ENCODE results near the gene SYCP2.

Gene SYCP2

DNA sequence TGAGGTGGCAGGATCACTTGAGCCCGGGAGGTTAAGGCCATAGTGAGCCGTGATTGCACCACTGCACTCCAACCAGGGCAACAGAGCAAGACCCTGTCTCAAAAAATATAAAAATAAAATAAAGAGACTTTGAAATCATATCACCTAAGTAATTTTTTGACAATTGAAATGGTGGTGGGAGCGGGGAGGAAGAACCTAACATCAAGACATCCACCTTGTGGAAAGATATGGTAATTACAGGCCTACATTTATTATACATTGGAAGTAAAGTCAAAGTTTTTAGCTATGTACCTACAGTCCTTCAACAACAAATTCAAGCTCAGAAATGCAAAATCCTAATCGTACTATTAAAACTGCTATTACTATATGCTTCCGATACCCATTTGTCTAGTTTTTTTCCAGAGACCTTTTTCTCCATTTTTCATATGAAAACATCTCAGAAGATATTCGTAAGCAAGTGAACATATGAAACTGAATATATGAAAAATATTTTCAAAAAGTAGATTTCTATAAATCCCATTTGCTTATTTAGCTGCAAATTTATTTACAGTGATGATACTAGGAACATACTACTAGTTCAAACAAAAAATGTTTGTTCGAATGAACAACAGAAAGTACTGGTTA is 83.3 kb downstream of the SYCP2 start:
- TF ChIP-seq, protein P1, sequence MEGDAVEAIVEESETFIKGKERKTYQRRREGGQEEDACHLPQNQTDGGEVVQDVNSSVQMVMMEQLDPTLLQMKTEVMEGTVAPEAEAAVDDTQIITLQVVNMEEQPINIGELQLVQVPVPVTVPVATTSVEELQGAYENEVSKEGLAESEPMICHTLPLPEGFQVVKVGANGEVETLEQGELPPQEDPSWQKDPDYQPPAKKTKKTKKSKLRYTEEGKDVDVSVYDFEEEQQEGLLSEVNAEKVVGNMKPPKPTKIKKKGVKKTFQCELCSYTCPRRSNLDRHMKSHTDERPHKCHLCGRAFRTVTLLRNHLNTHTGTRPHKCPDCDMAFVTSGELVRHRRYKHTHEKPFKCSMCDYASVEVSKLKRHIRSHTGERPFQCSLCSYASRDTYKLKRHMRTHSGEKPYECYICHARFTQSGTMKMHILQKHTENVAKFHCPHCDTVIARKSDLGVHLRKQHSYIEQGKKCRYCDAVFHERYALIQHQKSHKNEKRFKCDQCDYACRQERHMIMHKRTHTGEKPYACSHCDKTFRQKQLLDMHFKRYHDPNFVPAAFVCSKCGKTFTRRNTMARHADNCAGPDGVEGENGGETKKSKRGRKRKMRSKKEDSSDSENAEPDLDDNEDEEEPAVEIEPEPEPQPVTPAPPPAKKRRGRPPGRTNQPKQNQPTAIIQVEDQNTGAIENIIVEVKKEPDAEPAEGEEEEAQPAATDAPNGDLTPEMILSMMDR (IDR thresholded peaks at IDR 0.05; ENCODE audit: low read depth, low read length, missing control alignments) = peak; percentile 36
- H3K4me3 ChIP-seq (replicated peaks; ENCODE audit: low read depth, low read length) = no peak overlapping the region
- DNase-seq (ENCODE audit: extremely low read depth, low read depth) = peak; percentile 10

DNA sequence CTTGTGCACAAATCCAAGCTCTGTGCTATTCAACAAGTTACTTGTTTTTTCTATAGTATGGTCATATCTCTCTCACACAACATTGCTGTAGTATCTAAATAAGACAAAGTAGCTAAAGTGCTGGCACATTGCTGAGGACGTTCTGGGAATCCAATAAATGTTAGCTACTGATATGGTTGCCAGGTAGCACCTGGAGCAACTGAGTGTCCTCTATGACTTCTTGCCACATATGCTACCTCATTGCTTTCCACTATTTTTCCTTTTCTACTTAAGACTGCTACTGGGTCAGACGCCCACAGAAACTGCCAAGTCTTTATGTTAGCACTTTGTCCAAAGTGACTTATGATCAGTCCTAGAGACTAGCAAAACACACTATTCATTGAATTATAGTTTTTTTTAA is 85.3 kb downstream of the SYCP2 start:
- TF ChIP-seq, protein P1 (IDR thresholded peaks at IDR 0.05; ENCODE audit: low read depth, low read length, missing control alignments) = no peak
- no peak for DNase-seq (ENCODE audit: extremely low read depth, low read depth)

DNA sequence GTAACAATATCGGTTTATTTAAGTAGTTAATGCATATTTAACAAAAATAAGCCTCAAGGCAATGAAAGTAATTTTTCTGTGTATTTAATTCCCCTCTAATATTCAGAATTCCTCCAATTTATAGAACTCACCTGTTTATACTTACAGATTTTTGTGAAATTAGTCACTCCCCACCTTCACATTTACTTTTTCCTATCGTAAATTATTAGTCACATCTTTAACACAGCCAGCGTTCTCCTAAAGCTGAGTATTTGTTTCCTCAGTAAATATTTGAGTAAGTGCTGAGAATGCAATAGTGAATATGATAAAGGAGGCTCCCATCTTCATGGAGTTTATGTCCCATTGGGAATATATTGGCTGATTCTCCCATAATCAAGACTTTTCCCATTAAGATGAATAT is 88.0 kb downstream of the SYCP2 start:
- H3K4me3 ChIP-seq (replicated peaks; ENCODE audit: low read depth, low read length) = no peak overlapping the region
- TF ChIP-seq, protein P1 (IDR thresholded peaks at IDR 0.05; ENCODE audit: low read depth, low read length, missing control alignments) = no peak
- DNase-seq (ENCODE audit: extremely low read depth, low read depth) = no peak

More for the DNA sequence above, 85.3 kb downstream of the SYCP2 start:
- H3K4me3 ChIP-seq (replicated peaks; ENCODE audit: low read depth, low read length) = no peak overlapping the region

GRCh38 chr20:59839400-59839799 is 94.0 kb downstream of the SYCP2 start:
- TF ChIP-seq, protein P1 (IDR thresholded peaks at IDR 0.05; ENCODE audit: low read depth, low read length, missing control alignments) = no peak
- no peak overlapping the region for H3K4me3 ChIP-seq (replicated peaks; ENCODE audit: low read depth, low read length)
- DNase-seq (ENCODE audit: extremely low read depth, low read depth) = no peak

DNA sequence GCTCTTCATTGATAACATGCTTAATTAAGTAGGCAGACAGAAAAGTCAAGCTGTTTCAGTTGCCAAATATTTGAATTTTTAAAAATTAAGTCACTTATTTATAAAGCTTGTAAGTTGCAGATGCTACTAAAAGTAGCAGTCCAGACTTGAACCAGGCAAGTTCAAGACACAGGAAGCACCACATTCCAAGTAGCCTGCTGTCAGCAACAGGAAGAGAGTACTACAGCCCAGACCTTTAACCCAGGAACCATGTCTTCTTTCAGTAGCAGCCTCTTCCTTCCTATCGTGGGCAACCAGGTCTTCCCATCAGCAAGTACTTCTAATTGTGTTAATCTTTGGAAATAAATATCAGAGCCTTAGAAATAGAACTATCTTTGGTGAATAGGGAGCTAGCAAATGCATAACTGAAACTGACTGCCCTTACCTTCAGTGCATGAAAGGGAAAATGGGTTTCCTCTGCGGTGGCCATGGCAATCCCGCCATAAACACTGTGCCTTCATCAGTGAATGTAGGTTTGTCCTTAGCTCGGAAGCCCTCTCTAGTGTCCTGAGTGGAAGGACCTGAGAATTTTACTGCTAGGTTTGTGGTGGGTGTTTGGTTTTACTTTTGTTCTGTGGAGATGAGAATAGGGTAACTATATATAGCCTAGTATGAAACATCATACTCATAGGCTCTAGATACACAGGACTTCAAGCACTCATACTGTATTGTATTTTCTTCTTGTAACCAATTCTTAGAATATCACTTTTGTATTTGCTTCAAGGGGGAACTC is 95.6 kb downstream of the SYCP2 start:
- TF ChIP-seq, protein P1 (IDR thresholded peaks at IDR 0.05; ENCODE audit: low read depth, low read length, missing control alignments) = no peak
- H3K4me3 ChIP-seq (replicated peaks; ENCODE audit: low read depth, low read length) = no peak overlapping the region
- DNase-seq (ENCODE audit: extremely low read depth, low read depth) = no peak

DNA sequence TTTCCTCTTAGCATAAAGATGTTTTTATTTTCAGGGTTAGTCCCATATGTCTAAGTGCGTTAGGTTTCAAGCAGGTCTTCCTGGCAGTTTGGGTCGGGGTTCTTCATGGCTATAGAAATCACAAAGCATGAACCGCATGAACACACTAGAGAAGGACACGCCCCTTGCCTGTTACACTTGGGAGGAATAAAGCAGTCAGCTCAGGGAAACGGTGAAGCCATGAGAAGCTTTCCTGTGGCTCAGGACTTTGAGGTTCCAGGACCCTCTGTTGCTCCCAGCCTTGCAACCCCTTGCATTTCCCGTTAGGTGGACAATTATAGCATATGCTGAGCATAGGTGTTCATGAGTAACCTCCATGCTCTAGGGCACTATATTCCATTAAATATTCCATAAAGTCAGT is 96.7 kb downstream of the SYCP2 start:
- H3K4me3 ChIP-seq (replicated peaks; ENCODE audit: low read depth, low read length) = no peak overlapping the region
- TF ChIP-seq, protein P1 (IDR thresholded peaks at IDR 0.05; ENCODE audit: low read depth, low read length, missing control alignments) = no peak
- DNase-seq (ENCODE audit: extremely low read depth, low read depth) = no peak

Data from HFF-Myc (cell line).